B cell (primary cell): ENCODE results near the gene SLC26A8. TPM values are rescaled to one million over a fixed set of nuclear protein-coding genes. Genes with fewer than 3 reads are reported as not detected.
"Not testable (repeated sequence)": the region's sequence is repeated elsewhere in the genome, so short reads cannot be mapped to it uniquely, and the experiment has no call there.

Source experiments
- ATAC-seq: fragments of 200-7000 bp; cut with Tn5 transposase; one replicate; pipeline ENCODE4 v1.10.0; 2021; ENCODE audit warnings: low read depth, mild to moderate bottlenecking, moderate number of reproducible peaks, moderate library complexity
- CTCF ChIA-PET: fragments of 350-600 bp; sonication (Branson Sonifier 250); formaldehyde crosslinking; loops from one replicate; lab custom pipeline; 2021; ENCODE audit warnings: antibody characterized with exemption, inconsistent platforms; lab: Charles Lee
- POLR2A ChIA-PET: fragments of 350-600 bp; sonication (Branson Sonifier 250); formaldehyde crosslinking; loops from one replicate; lab custom pipeline; 2021; ENCODE audit warnings: antibody characterized with exemption; lab: Charles Lee
- DNase-seq: peaks from one replicate; pipeline ENCODE4 v3.0.0; 2013
- H2AFZ ChIP-seq: 2 replicates; pipeline ENCODE4 v1.6.1; 2012; ENCODE audit warnings: mild to moderate bottlenecking, low read depth, low read length; ENCODE audit not compliant: insufficient read depth, poor library complexity, severe bottlenecking
- H3K27ac ChIP-seq, 2 donors: 1 replicate in 1 of 2; 2 replicates in 1 of 2; pipeline ENCODE4 v1.5.1; 2012 to 2013; ENCODE audit warnings: low read length in 2 of 2, mild to moderate bottlenecking in 2 of 2, moderate library complexity in 1 of 2
- H3K27me3 ChIP-seq, 4 experiments: fragments of 200-600 bp in 1 of 4; sonication (generic) in 1 of 4; replicated peaks in 1 of 4; 1 replicate in 2 of 4; 2 replicates in 2 of 4; pipeline versions ENCODE4 v1.6.1 to v1.7.0; 2013 to 2016; ENCODE audit warnings: low read length in 3 of 4, mild to moderate bottlenecking in 2 of 4, mixed read lengths in 1 of 4, moderate library complexity in 1 of 4; ENCODE audit not compliant: insufficient read depth in 4 of 4, control insufficient read depth in 3 of 4; ENCODE audit errors: control extremely low read depth in 1 of 4
- H3K36me3 ChIP-seq, 2 experiments: replicated peaks in 1 of 2; 1 replicate in 1 of 2; 2 replicates in 1 of 2; pipeline versions ENCODE4 v1.6.1 to v1.7.1; 2013; ENCODE audit warnings: low read length in 1 of 2; ENCODE audit not compliant: insufficient read depth in 2 of 2, control insufficient read depth in 1 of 2; ENCODE audit errors: control extremely low read depth in 1 of 2, extremely low read depth in 1 of 2
- H3K4me1 ChIP-seq, 2 donors: fragments of 200-600 bp in 1 of 2; sonication (generic) in 1 of 2; 1 replicate in 1 of 2; 2 replicates in 1 of 2; pipeline versions ENCODE4 v1.5.1 to v1.6.1; 2013 to 2017; ENCODE audit warnings: low read length in 2 of 2; ENCODE audit not compliant: control insufficient read depth in 2 of 2, insufficient read depth in 2 of 2
- H3K4me2 ChIP-seq: replicated peaks from 2 replicates; pipeline ENCODE3; 2012; ENCODE audit warnings: mild to moderate bottlenecking, low read depth, low read length; ENCODE audit not compliant: poor library complexity, severe bottlenecking
- H3K4me3 ChIP-seq, 5 experiments: fragments of 200-600 bp in 1 of 5; sonication (generic) in 1 of 5; 1 replicate in 3 of 5; 2 replicates in 2 of 5; pipeline versions ENCODE4 v1.5.1 to v1.7.0; 2011 to 2016; ENCODE audit warnings: low read length in 4 of 5, mild to moderate bottlenecking in 4 of 5, low read depth in 2 of 5, control low read depth in 1 of 5, moderate library complexity in 1 of 5; ENCODE audit not compliant: insufficient read depth in 1 of 5; ENCODE audit errors: control extremely low read depth in 1 of 5, extremely low read depth in 1 of 5
- H3K79me2 ChIP-seq: fragments of 200-600 bp; sonication (generic); one replicate; pipeline ENCODE4 v1.6.0; 2016; ENCODE audit warnings: low read length; ENCODE audit not compliant: control insufficient read depth, insufficient read depth
- H3K9ac ChIP-seq: fragments of 200-600 bp; sonication (generic); 2 replicates; pipeline ENCODE4 v1.6.1; 2017; ENCODE audit warnings: mild to moderate bottlenecking, low read length, moderate library complexity
- H3K9me3 ChIP-seq, 3 donors: one replicate each; pipeline versions ENCODE4 v1.6.1 to v1.7.1; 2013; ENCODE audit warnings: low read length in 2 of 3; ENCODE audit not compliant: control insufficient read depth in 2 of 3, insufficient read depth in 1 of 3; ENCODE audit errors: control extremely low read depth in 1 of 3
- H4K20me1 ChIP-seq: 2 replicates; pipeline ENCODE4 v1.6.0; 2012; ENCODE audit warnings: mild to moderate bottlenecking, low read length; ENCODE audit not compliant: insufficient read depth, control insufficient read depth, poor library complexity, severe bottlenecking
- H3K27ac Mint-ChIP-seq: one replicate; pipeline ENCODE4 v1.8.0; 2021; ENCODE audit warnings: mixed read lengths
- H3K27me3 Mint-ChIP-seq: one replicate; pipeline ENCODE4 v1.8.0; 2021; ENCODE audit warnings: mixed read lengths
- H3K4me1 Mint-ChIP-seq: one replicate; pipeline ENCODE4 v1.8.0; 2021; ENCODE audit warnings: mixed read lengths
- H3K4me3 Mint-ChIP-seq: one replicate; pipeline ENCODE4 v1.8.0; 2021; ENCODE audit warnings: mixed read lengths
- H3K9me3 Mint-ChIP-seq: one replicate; pipeline ENCODE4 v1.8.0; 2022; ENCODE audit warnings: mixed read lengths; ENCODE audit not compliant: insufficient read depth
- CTCF ChIP-seq: fragments of 200-600 bp; IDR thresholded peaks from one replicate; pipeline ENCODE4 v1.8.0; 2022; ENCODE audit warnings: antibody characterized with exemption, mild to moderate bottlenecking
- EZH2 ChIP-seq: IDR thresholded peaks from 2 replicates; pipeline ENCODE4 v1.6.1; 2012; ENCODE audit warnings: borderline replicate concordance, low read depth, mild to moderate bottlenecking, moderate library complexity, low read length; ENCODE audit not compliant: insufficient read depth, poor library complexity, severe bottlenecking
- WGBS: methylation state at CpG from one replicate; pipeline ENCODE4 v1.1.5; 2013; ENCODE audit warnings: missing lambda C conversion rate; ENCODE audit not compliant: insufficient coverage; 5-methylcytosine and 5-hydroxymethylcytosine counted together
- intact Hi-C: fragments of 100-400 bp; cut with micrococcal nuclease; formaldehyde crosslinking; loops from one replicate; pipeline ENCODE4 v1.10.0; 2022
- polyA plus RNA-seq: library from polyadenylated mRNA; depleted of rRNA; stranded (reverse); fragments of >200 nt; gene quantifications from 2 replicates; pipeline ENCODE4 v1.2.3, GENCODE V29; 2012
- total RNA-seq, 2 donors: library from RNA; stranded (reverse); fragments of 120-200 nt in 1 of 2; gene quantifications; 1 replicate in 1 of 2; 2 replicates in 1 of 2; pipeline versions ENCODE4 v1.2.3 to v1.2.4, GENCODE V29; 2013 to 2022

SLC26A8 gene
- total and polyA plus RNA-seq, 2 donors (not counting 1 experiment from before 2014, with no cell fraction given): 0.01 TPM; not detected in 1

GRCh38 chr6:36034441-36034840 is 10.0 kb upstream of the SLC26A8 start:
- Histone ChIP-seq H3K4me2 (no peak overlapping the region), H3K27ac (no peak overlapping the region), H4K20me1 (peaks cover 83% of the 10 kb centered on the region), H3K27me3 (no peaks in the 10 kb centered on the region), H3K36me3 (no peaks in the 10 kb centered on the region), H3K9ac (no peak overlapping the region), H2AFZ (no peak overlapping the region), H3K79me2 (peaks cover 98% of the 10 kb centered on the region), H3K4me3 (no peak overlapping the region), H3K4me1 (peaks cover 41 to 50% of the 10 kb centered on the region in 2 donors), H3K9me3 (no peaks in the 10 kb centered on the region)
- WGBS: 100% methylated on average over 1 of the region's 3 CpGs
- Mint-ChIP-seq H3K27me3 (no peaks in the 10 kb centered on the region), H3K9me3 (no peaks in the 10 kb centered on the region), H3K27ac (no peak overlapping the region), H3K4me1 (peaks cover 65% of the 10 kb centered on the region), H3K4me3 (no peak overlapping the region)
- intact Hi-C loops: no loop called here
- DNase-seq (no peak), ATAC-seq (no peak)
- POLR2A ChIA-PET: interaction anchor here (0.7 kb wide), 1 partner anchor 29 kb away, joined by 5 read pairs; no protein-coding TSS in a partner anchor
- CTCF ChIA-PET: interaction anchor here (1.0 kb wide), 1 partner anchor 12 kb away, joined by 5 read pairs; no protein-coding TSS in a partner anchor
- TF ChIP-seq EZH2: no peak
- no peak for TF ChIP-seq CTCF

GRCh38 chr6:36033935-36034334 is 9.5 kb upstream of the SLC26A8 start:
- Histone ChIP-seq H3K27me3 (no peaks in the 10 kb centered on the region), H3K9me3 (no peaks in the 10 kb centered on the region), H3K9ac (no peak overlapping the region), H3K36me3 (no peaks in the 10 kb centered on the region), H4K20me1 (peaks cover 83% of the 10 kb centered on the region), H2AFZ (no peak overlapping the region), H3K79me2 (peaks cover 98% of the 10 kb centered on the region), H3K4me1 (peaks cover 42 to 51% of the 10 kb centered on the region in 2 donors), H3K4me3 (no peak overlapping the region), H3K4me2 (peak overlapping the region; percentile 8), H3K27ac (no peak overlapping the region)
- ATAC-seq: no peak
- no peak overlapping the region for H3K27ac Mint-ChIP-seq
- H3K4me1 Mint-ChIP-seq: peaks cover 66% of the 10 kb centered on the region
- ChIA-PET CTCF (interaction anchor here (1.0 kb wide), 2 partner anchors 13 to 147 kb away, joined by 3 to 5 read pairs; no protein-coding TSS in a partner anchor), POLR2A (interaction anchor here (0.7 kb wide), 1 partner anchor 29 kb away, joined by 5 read pairs; no protein-coding TSS in a partner anchor)
- 100% methylated on average over 2 of the region's 3 CpGs for WGBS
- H3K4me3 Mint-ChIP-seq: no peak overlapping the region
- no peak for TF ChIP-seq CTCF
- no peak for TF ChIP-seq EZH2
- intact Hi-C loops: no loop called here
- no peaks in the 10 kb centered on the region for H3K27me3 Mint-ChIP-seq
- H3K9me3 Mint-ChIP-seq: no peaks in the 10 kb centered on the region
- no peak for DNase-seq

GRCh38 chr6:36033144-36033543 is 8.7 kb upstream of the SLC26A8 start:
- H3K9me3 ChIP-seq, H3K9ac ChIP-seq, H3K27me3 Mint-ChIP-seq, intact Hi-C loops, H3K27ac ChIP-seq, DNase-seq, H3K4me3 ChIP-seq, H2AFZ ChIP-seq, H3K9me3 Mint-ChIP-seq, H3K36me3 ChIP-seq, H3K27me3 ChIP-seq, H3K4me3 Mint-ChIP-seq, ATAC-seq, H3K27ac Mint-ChIP-seq: not testable (repeated sequence)
- ChIA-PET CTCF (interaction anchor here (0.6 to 1.6 kb wide), 3 partner anchors 62 to 239 kb away, joined by 3 to 6 read pairs (median 3); no protein-coding TSS in a partner anchor), POLR2A (interaction anchor here (0.6 kb wide), 1 partner anchor 685 kb away, joined by 4 read pairs; no protein-coding TSS in a partner anchor)
- peaks cover 98% of the 10 kb centered on the region for H3K79me2 ChIP-seq
- H3K4me2 ChIP-seq: peak overlapping the region; percentile 28
- peaks cover 60% of the 10 kb centered on the region for H3K4me1 Mint-ChIP-seq
- H3K4me1 ChIP-seq: peaks cover 37 to 46% of the 10 kb centered on the region in 2 donors
- peaks cover 77% of the 10 kb centered on the region for H4K20me1 ChIP-seq
- 90% methylated on average over 7 of the region's 10 CpGs for WGBS
